ENCODE data around the gene PRR27. TPM values are rescaled to one million over a fixed set of nuclear protein-coding genes. Genes with fewer than 3 reads are reported as not detected.

PRR27 gene
- total and polyA plus RNA-seq, 4 donors, result not detected

DNA sequence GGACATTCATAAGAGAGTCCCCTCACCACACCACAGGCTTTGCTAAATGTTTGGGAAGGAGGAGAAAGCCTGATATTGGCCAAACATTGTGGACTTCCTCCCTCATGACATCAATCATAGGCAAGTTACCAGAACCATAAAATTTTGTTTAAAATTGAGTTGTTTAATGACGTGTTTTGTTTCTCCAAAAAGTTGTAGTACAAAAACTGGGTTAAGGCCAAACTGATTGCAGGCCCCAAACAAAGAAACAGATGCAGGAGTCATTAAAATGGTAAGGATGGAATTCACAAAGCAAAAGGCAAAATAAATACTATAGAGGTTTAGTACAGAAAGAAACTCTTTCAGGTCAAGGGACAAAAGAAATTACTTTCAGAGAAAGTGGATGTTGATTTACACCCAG, 37.6 kb downstream of the PRR27 start:
- 68% methylated on average over 1 of the region's 1 CpG for WGBS
- no peaks in the 10 kb centered on the region for H3K27me3 ChIP-seq (ENCODE audit: control insufficient read depth in 4 of 4, insufficient read depth in 4 of 4, low read length in 3 of 4)

More for the DNA sequence above, 37.6 kb downstream of the PRR27 start:
- H3K36me3 ChIP-seq (ENCODE audit: control insufficient read depth in 4 of 4, insufficient read depth in 3 of 4, low read depth in 1 of 4, low read length in 3 of 4), result no peaks in the 10 kb centered on the region
- no peak overlapping the region for H3K9ac ChIP-seq (ENCODE audit: low read depth in 1 of 2, low read length in 2 of 2)
- H3K27ac ChIP-seq (ENCODE audit: low read depth in 1 of 2, low read length in 2 of 2), result no peak overlapping the region
- TF ChIP-seq, protein P1, sequence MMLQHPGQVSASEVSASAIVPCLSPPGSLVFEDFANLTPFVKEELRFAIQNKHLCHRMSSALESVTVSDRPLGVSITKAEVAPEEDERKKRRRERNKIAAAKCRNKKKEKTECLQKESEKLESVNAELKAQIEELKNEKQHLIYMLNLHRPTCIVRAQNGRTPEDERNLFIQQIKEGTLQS (IDR thresholded peaks at IDR 0.05), result no peak
- TF ChIP-seq FOXA2 (IDR thresholded peaks at IDR 0.05), result no peak
- TF ChIP-seq NR2F2 (IDR thresholded peaks at IDR 0.05), result no peak
- TF ChIP-seq TAF1 (conservative IDR thresholded peaks at IDR 0.05), result no peak
- TF ChIP-seq SP1 (IDR thresholded peaks at IDR 0.05), result no peak
- no peak for TF ChIP-seq GABPA (IDR thresholded peaks at IDR 0.05 in 1 of 2, conservative IDR thresholded peaks at IDR 0.05 in 1 of 2)
- no peak for TF ChIP-seq YY1 (IDR thresholded peaks at IDR 0.05)
- no peak for TF ChIP-seq HNF4A (conservative IDR thresholded peaks at IDR 0.05)
- no peak for TF ChIP-seq RXRA (IDR thresholded peaks at IDR 0.05)
- TF ChIP-seq, protein P2, sequence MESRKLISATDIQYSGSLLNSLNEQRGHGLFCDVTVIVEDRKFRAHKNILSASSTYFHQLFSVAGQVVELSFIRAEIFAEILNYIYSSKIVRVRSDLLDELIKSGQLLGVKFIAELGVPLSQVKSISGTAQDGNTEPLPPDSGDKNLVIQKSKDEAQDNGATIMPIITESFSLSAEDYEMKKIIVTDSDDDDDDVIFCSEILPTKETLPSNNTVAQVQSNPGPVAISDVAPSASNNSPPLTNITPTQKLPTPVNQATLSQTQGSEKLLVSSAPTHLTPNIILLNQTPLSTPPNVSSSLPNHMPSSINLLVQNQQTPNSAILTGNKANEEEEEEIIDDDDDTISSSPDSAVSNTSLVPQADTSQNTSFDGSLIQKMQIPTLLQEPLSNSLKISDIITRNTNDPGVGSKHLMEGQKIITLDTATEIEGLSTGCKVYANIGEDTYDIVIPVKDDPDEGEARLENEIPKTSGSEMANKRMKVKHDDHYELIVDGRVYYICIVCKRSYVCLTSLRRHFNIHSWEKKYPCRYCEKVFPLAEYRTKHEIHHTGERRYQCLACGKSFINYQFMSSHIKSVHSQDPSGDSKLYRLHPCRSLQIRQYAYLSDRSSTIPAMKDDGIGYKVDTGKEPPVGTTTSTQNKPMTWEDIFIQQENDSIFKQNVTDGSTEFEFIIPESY (IDR thresholded peaks at IDR 0.05), result no peak
- TF ChIP-seq FOXA1 (IDR thresholded peaks at IDR 0.05), result no peak
- TF ChIP-seq RAD21 (IDR thresholded peaks at IDR 0.05), result no peak
- no peak for TF ChIP-seq REST (IDR thresholded peaks at IDR 0.05)
- TF ChIP-seq EGR1 (IDR thresholded peaks at IDR 0.05; ENCODE audit: low read depth in 2 of 2), result no peak
- no peak for TF ChIP-seq CTCF (IDR thresholded peaks at IDR 0.05; ENCODE audit: low read depth, low read length, missing input control)
- TF ChIP-seq HNF4G (IDR thresholded peaks at IDR 0.05), result no peak
- TF ChIP-seq, protein P3, sequence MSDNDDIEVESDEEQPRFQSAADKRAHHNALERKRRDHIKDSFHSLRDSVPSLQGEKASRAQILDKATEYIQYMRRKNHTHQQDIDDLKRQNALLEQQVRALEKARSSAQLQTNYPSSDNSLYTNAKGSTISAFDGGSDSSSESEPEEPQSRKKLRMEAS (IDR thresholded peaks at IDR 0.05), result no peak
- TF ChIP-seq JUND (IDR thresholded peaks at IDR 0.05), result no peak
- peaks cover 0 to 1% (median 0%) of the 10 kb centered on the region in 4 donors for H3K4me1 ChIP-seq (ENCODE audit: control insufficient read depth in 4 of 4, insufficient read depth in 4 of 4, low read length in 3 of 4)
- no peak overlapping the region for H3K4me3 ChIP-seq (ENCODE audit: low read depth in 1 of 3, low read length in 3 of 3)
- H3K9me3 ChIP-seq (ENCODE audit: control insufficient read depth in 4 of 4, low read length in 3 of 4), result no peaks in the 10 kb centered on the region
- DNase-seq (ENCODE audit: low spot score), result no peak
